ENCODE results near the gene ANAPC2. TPM values are rescaled to one million over a fixed set of nuclear protein-coding genes. Genes with fewer than 3 reads are reported as not detected.
A peak's percentile ranks its signal among the peaks of the same experiment; 100 is the strongest.

The ANAPC2 gene
- total RNA-seq, 1 donor from 2014 or later = 65.0 TPM

GRCh38 chr9:137129456-137130175, 58.7 kb downstream of the ANAPC2 start:
- peaks cover 18% of the 10 kb centered on the region for H3K27me3 Mint-ChIP-seq
- no peaks in the 10 kb centered on the region for H3K36me3 Mint-ChIP-seq
- peak; percentile 95 for DNase-seq (ENCODE audit: extremely low spot score, unreplicated experiment)
- no peak for TF ChIP-seq CTCF (conservative IDR thresholded peaks at IDR 0.05)
- peak overlapping the region; percentile 91 for H3K4me3 Mint-ChIP-seq
- no peaks in the 10 kb centered on the region for H3K9me3 Mint-ChIP-seq
- peaks cover 21% of the 10 kb centered on the region for H3K4me1 Mint-ChIP-seq (ENCODE audit: unreplicated experiment)
- peak overlapping the region; percentile 63 for H3K27ac Mint-ChIP-seq

GRCh38 chr9:137128862-137129455, 59.4 kb downstream of the ANAPC2 start:
- H3K27me3 Mint-ChIP-seq = peaks cover 13% of the 10 kb centered on the region
- no peaks in the 10 kb centered on the region for H3K9me3 Mint-ChIP-seq
- no peak for DNase-seq (ENCODE audit: extremely low spot score, unreplicated experiment)
- peaks cover 21% of the 10 kb centered on the region for H3K4me1 Mint-ChIP-seq (ENCODE audit: unreplicated experiment)
- TF ChIP-seq CTCF (conservative IDR thresholded peaks at IDR 0.05) = no peak
- peak overlapping the region; percentile 91 for H3K4me3 Mint-ChIP-seq
- peak overlapping the region; percentile 86 for H3K27ac Mint-ChIP-seq
- H3K36me3 Mint-ChIP-seq = no peaks in the 10 kb centered on the region

GRCh38 chr9:137128158-137128861, 60.0 kb downstream of the ANAPC2 start:
- peak overlapping the region; percentile 86 for H3K27ac Mint-ChIP-seq
- DNase-seq (ENCODE audit: extremely low spot score, unreplicated experiment) = no peak
- TF ChIP-seq CTCF (conservative IDR thresholded peaks at IDR 0.05) = no peak

GRCh38 chr9:137127301-137128157, 60.8 kb downstream of the ANAPC2 start:
- peak overlapping the region; percentile 86 for H3K27ac Mint-ChIP-seq
- no peaks in the 10 kb centered on the region for H3K9me3 Mint-ChIP-seq
- no peak for DNase-seq (ENCODE audit: extremely low spot score, unreplicated experiment)
- peaks cover 4% of the 10 kb centered on the region for H3K27me3 Mint-ChIP-seq
- H3K4me3 Mint-ChIP-seq = peak overlapping the region; percentile 91
- TF ChIP-seq CTCF (conservative IDR thresholded peaks at IDR 0.05) = no peak
- no peaks in the 10 kb centered on the region for H3K36me3 Mint-ChIP-seq
- H3K4me1 Mint-ChIP-seq (ENCODE audit: unreplicated experiment) = peaks cover 22% of the 10 kb centered on the region

More at GRCh38 chr9:137128158-137128861, 60.0 kb downstream of the ANAPC2 start:
- peak overlapping the region; percentile 91 for H3K4me3 Mint-ChIP-seq
- H3K27me3 Mint-ChIP-seq = peaks cover 12% of the 10 kb centered on the region
- H3K9me3 Mint-ChIP-seq = no peaks in the 10 kb centered on the region
- H3K36me3 Mint-ChIP-seq = no peaks in the 10 kb centered on the region
- peaks cover 21% of the 10 kb centered on the region for H3K4me1 Mint-ChIP-seq (ENCODE audit: unreplicated experiment)

GRCh38 chr9:137126786-137127185, 61.6 kb downstream of the ANAPC2 start:
- no peak overlapping the region for H3K27ac Mint-ChIP-seq
- H3K4me1 Mint-ChIP-seq (ENCODE audit: unreplicated experiment) = peaks cover 30% of the 10 kb centered on the region

More at GRCh38 chr9:137126786-137127185, 61.6 kb downstream of the ANAPC2 start:
- no peak for DNase-seq (ENCODE audit: extremely low spot score, unreplicated experiment)
- no peak for TF ChIP-seq CTCF (conservative IDR thresholded peaks at IDR 0.05)
- H3K36me3 Mint-ChIP-seq = no peaks in the 10 kb centered on the region
- peaks cover 2% of the 10 kb centered on the region for H3K27me3 Mint-ChIP-seq
- H3K9me3 Mint-ChIP-seq = no peaks in the 10 kb centered on the region
- peak overlapping the region; percentile 91 for H3K4me3 Mint-ChIP-seq

Measured in type B pancreatic cell (in vitro differentiated cells).